Sigmoid colon (tissue), 4 donors: ENCODE measurements around the gene ELFN1.

Source experiments
- EP300 ChIP-seq, 4 donors: sonication (generic); formaldehyde crosslinking; IDR thresholded peaks; one replicate each; pipeline ENCODE4 v1.6.1; 2017; ENCODE audit warnings: antibody characterized with exemption in 4 of 4
- POLR2A ChIP-seq, 2 donors: fragments of 450-650 bp; IDR thresholded peaks; one replicate each; pipeline ENCODE4 v1.6.1; 2016; ENCODE audit warnings: antibody characterized with exemption in 2 of 2, mild to moderate bottlenecking in 2 of 2, moderate library complexity in 2 of 2
- TF ChIP-seq, protein P1 (sequence below), 4 experiments: fragments of 450-650 bp in 3 of 4; fragments of 200-600 bp in 1 of 4; IDR thresholded peaks; one replicate each; pipeline ENCODE4 v1.5.1; 2016 to 2019; ENCODE audit warnings: antibody characterized with exemption in 4 of 4, mild to moderate bottlenecking in 3 of 4, moderate library complexity in 2 of 4

DNA sequence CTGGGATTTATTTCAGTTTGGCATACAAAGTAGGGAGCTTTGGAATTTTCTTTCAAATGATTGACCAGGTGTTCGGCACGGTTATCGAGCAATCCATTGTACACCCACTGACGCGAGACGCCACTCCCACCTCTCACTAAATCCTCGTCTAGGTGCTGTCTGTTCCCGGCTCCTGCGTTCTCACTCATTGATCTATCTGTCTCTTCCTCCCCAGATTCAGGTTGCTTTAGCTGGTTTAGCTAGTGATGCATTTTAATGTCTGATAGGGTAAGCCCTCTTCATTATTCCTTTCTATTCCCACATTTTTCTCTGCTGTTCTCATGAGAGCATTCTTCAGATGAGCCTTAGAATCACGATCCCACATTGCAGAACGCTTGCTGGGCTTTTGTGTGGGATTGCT, 91.7 kb downstream of the ELFN1 start:
- TF ChIP-seq EP300 (IDR thresholded peaks at IDR 0.05) (no peak), POLR2A (IDR thresholded peaks at IDR 0.05) (no peak)
- TF ChIP-seq, protein P1, sequence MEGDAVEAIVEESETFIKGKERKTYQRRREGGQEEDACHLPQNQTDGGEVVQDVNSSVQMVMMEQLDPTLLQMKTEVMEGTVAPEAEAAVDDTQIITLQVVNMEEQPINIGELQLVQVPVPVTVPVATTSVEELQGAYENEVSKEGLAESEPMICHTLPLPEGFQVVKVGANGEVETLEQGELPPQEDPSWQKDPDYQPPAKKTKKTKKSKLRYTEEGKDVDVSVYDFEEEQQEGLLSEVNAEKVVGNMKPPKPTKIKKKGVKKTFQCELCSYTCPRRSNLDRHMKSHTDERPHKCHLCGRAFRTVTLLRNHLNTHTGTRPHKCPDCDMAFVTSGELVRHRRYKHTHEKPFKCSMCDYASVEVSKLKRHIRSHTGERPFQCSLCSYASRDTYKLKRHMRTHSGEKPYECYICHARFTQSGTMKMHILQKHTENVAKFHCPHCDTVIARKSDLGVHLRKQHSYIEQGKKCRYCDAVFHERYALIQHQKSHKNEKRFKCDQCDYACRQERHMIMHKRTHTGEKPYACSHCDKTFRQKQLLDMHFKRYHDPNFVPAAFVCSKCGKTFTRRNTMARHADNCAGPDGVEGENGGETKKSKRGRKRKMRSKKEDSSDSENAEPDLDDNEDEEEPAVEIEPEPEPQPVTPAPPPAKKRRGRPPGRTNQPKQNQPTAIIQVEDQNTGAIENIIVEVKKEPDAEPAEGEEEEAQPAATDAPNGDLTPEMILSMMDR (IDR thresholded peaks at IDR 0.05) = no peak
